H1 (cell line): ENCODE measurements around the gene ANKRD24.

Source experiments
- EP300 ChIP-seq, 2 experiments: IDR thresholded peaks; 1 replicate in 1 of 2; 2 replicates in 1 of 2; pipeline ENCODE4 v1.6.1; 2011 to 2012; ENCODE audit warnings: low read depth in 2 of 2, low read length in 2 of 2, mild to moderate bottlenecking in 2 of 2, borderline replicate concordance in 1 of 2, inconsistent platforms in 1 of 2, moderate library complexity in 1 of 2
- EZH2 ChIP-seq: fragments of 200-600 bp; sonication (generic); IDR thresholded peaks from 2 replicates; pipeline ENCODE4 v1.7.1; 2012; ENCODE audit warnings: low read depth, mild to moderate bottlenecking, moderate library complexity, low read length, inconsistent platforms; ENCODE audit not compliant: severe bottlenecking
- JUN ChIP-seq: IDR thresholded peaks from 2 replicates; pipeline ENCODE4 v1.6.1; 2011; ENCODE audit warnings: low read depth, mild to moderate bottlenecking, improper control_type of control experiment, low read length
- KDM1A ChIP-seq: fragments of 200-600, 300-600 bp; sonication (generic); IDR thresholded peaks from 2 replicates; pipeline ENCODE4 v1.7.1; 2016; ENCODE audit warnings: mild to moderate bottlenecking, low read length, borderline replicate concordance
- NRF1 ChIP-seq: IDR thresholded peaks from 2 replicates; pipeline ENCODE4 v1.6.1; 2011; ENCODE audit warnings: mild to moderate bottlenecking, low read depth, low read length, improper control_type of control experiment
- POLR2A ChIP-seq, 2 experiments: IDR thresholded peaks; 1 replicate in 1 of 2; 2 replicates in 1 of 2; pipeline ENCODE4 v1.6.1; 2011; ENCODE audit warnings: low read depth in 2 of 2, low read length in 2 of 2, mild to moderate bottlenecking in 2 of 2; ENCODE audit errors: control extremely low read depth in 1 of 2
- RXRA ChIP-seq: IDR thresholded peaks from 2 replicates; pipeline ENCODE4 v1.6.1; 2011; ENCODE audit warnings: low read depth, mild to moderate bottlenecking, low read length, moderate library complexity; ENCODE audit not compliant: insufficient read depth
- TAF1 ChIP-seq: IDR thresholded peaks from 2 replicates; pipeline ENCODE4 v1.6.1; 2011; ENCODE audit warnings: mild to moderate bottlenecking, low read depth, low read length
- TEAD4 ChIP-seq: IDR thresholded peaks from 2 replicates; pipeline ENCODE4 v1.6.1; 2012; ENCODE audit warnings: low read depth, low read length, inconsistent platforms, mixed read lengths
- YY1 ChIP-seq: IDR thresholded peaks from 2 replicates; pipeline ENCODE4 v1.6.1; 2011; ENCODE audit warnings: low read depth, mild to moderate bottlenecking, low read length
- TF ChIP-seq, protein P1 (sequence below), 3 experiments: IDR thresholded peaks; 1 replicate in 2 of 3; 2 replicates in 1 of 3; pipeline versions ENCODE4 v1.5.1 to v1.6.1; 2011; ENCODE audit warnings: low read length in 3 of 3, mild to moderate bottlenecking in 3 of 3, inconsistent platforms in 2 of 3, low read depth in 1 of 3, moderate library complexity in 1 of 3; ENCODE audit not compliant: insufficient read depth in 1 of 3; ENCODE audit errors: control extremely low read depth in 1 of 3
- TF ChIP-seq, protein P2 (sequence below): IDR thresholded peaks from 2 replicates; pipeline ENCODE4 v1.6.1; 2012; ENCODE audit warnings: inconsistent platforms

DNA sequence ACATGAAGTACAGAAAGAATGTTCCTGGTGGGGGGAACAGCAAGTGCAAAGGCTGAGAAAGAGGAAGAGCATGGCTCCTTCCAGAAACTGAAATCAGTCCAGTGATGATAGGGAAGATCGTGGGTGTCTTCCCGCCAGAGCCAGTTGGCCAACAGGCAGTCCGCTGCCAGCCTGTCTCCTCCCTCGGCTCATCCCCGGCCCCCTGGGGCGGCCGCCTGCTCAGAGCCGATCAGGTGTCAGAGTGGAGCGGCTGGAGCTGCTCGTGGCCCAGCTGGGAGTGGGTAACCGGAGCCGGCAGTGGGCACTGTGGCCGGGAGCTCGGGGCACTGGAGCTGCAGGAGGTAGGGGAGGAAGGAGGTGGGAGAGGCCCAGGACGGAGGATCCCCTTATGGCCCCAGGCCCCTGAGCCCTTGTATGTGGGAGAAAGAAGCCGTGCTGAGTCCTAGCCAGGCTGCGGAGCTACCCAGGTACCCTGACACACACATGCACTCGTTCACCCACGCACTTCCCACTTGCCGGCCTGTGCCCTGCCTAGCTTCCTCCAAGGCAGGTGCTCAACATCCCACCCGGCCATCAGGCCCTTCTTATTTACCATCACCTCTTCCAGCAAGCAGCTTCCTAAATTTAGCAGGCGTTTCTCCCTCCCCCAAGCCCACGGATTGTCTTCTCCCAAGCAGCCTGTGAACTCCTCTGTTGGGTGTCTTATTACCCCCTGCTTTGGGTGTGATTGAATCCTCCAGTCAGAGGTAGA, 1.7 kb downstream of the ANKRD24 start:
- TF ChIP-seq, protein P1, sequence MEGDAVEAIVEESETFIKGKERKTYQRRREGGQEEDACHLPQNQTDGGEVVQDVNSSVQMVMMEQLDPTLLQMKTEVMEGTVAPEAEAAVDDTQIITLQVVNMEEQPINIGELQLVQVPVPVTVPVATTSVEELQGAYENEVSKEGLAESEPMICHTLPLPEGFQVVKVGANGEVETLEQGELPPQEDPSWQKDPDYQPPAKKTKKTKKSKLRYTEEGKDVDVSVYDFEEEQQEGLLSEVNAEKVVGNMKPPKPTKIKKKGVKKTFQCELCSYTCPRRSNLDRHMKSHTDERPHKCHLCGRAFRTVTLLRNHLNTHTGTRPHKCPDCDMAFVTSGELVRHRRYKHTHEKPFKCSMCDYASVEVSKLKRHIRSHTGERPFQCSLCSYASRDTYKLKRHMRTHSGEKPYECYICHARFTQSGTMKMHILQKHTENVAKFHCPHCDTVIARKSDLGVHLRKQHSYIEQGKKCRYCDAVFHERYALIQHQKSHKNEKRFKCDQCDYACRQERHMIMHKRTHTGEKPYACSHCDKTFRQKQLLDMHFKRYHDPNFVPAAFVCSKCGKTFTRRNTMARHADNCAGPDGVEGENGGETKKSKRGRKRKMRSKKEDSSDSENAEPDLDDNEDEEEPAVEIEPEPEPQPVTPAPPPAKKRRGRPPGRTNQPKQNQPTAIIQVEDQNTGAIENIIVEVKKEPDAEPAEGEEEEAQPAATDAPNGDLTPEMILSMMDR (IDR thresholded peaks at IDR 0.05; ENCODE audit: control extremely low read depth in 1 of 3, insufficient read depth in 1 of 3, low read depth in 1 of 3, low read length in 3 of 3) = no peak
- TF ChIP-seq TAF1 (no peak), KDM1A (no peak), POLR2A (IDR thresholded peaks at IDR 0.05; ENCODE audit: control extremely low read depth in 1 of 2, low read depth in 2 of 2, low read length in 2 of 2) (no peak), NRF1 (no peak), EP300 (IDR thresholded peaks at IDR 0.05; ENCODE audit: borderline replicate concordance in 1 of 2, low read depth in 2 of 2, low read length in 2 of 2) (no peak), EZH2 (no peak), JUN (no peak), YY1 (no peak), TEAD4 (no peak), RXRA (no peak)
- TF ChIP-seq, protein P2, sequence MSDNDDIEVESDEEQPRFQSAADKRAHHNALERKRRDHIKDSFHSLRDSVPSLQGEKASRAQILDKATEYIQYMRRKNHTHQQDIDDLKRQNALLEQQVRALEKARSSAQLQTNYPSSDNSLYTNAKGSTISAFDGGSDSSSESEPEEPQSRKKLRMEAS = no peak
